ENCODE results near the gene TGM6.

TGM6 gene

DNA sequence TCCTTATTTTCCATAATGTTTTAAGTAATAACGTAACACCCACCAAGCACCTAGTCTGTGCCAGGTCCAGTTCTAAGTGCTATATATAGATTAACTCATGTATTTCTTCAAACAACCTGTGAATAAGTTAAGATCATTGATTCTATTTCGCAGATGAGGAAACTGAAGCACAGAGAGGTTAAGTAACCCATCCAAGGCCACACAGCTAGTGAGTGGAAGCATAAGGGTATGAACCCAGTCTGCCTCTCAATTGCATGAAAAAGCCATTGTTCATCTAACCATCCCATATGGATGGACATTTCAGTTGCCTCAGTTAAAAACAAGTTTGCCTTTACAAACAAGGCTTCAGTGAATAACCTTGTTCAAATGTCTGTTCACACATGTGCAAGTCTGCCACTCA is 20.8 kb downstream of the TGM6 start:
- no peak for TF ChIP-seq FOXM1 (IDR thresholded peaks at IDR 0.05; ENCODE audit: borderline replicate concordance, low read depth)
- TF ChIP-seq EGR1 (IDR thresholded peaks at IDR 0.05): no peak
- TF ChIP-seq, protein P1, sequence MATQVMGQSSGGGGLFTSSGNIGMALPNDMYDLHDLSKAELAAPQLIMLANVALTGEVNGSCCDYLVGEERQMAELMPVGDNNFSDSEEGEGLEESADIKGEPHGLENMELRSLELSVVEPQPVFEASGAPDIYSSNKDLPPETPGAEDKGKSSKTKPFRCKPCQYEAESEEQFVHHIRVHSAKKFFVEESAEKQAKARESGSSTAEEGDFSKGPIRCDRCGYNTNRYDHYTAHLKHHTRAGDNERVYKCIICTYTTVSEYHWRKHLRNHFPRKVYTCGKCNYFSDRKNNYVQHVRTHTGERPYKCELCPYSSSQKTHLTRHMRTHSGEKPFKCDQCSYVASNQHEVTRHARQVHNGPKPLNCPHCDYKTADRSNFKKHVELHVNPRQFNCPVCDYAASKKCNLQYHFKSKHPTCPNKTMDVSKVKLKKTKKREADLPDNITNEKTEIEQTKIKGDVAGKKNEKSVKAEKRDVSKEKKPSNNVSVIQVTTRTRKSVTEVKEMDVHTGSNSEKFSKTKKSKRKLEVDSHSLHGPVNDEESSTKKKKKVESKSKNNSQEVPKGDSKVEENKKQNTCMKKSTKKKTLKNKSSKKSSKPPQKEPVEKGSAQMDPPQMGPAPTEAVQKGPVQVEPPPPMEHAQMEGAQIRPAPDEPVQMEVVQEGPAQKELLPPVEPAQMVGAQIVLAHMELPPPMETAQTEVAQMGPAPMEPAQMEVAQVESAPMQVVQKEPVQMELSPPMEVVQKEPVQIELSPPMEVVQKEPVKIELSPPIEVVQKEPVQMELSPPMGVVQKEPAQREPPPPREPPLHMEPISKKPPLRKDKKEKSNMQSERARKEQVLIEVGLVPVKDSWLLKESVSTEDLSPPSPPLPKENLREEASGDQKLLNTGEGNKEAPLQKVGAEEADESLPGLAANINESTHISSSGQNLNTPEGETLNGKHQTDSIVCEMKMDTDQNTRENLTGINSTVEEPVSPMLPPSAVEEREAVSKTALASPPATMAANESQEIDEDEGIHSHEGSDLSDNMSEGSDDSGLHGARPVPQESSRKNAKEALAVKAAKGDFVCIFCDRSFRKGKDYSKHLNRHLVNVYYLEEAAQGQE (IDR thresholded peaks at IDR 0.05; ENCODE audit: low read depth): no peak
- no peak for TF ChIP-seq EP300 (IDR thresholded peaks at IDR 0.05; ENCODE audit: borderline replicate concordance)
- no peak for TF ChIP-seq NFIC (IDR thresholded peaks at IDR 0.05)
- no peak for TF ChIP-seq TEAD4 (IDR thresholded peaks at IDR 0.05)
- TF ChIP-seq, protein P2, sequence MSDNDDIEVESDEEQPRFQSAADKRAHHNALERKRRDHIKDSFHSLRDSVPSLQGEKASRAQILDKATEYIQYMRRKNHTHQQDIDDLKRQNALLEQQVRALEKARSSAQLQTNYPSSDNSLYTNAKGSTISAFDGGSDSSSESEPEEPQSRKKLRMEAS (IDR thresholded peaks at IDR 0.05): no peak
- no peak for TF ChIP-seq CREB1 (IDR thresholded peaks at IDR 0.05; ENCODE audit: low read depth)
- TF ChIP-seq, protein P3, sequence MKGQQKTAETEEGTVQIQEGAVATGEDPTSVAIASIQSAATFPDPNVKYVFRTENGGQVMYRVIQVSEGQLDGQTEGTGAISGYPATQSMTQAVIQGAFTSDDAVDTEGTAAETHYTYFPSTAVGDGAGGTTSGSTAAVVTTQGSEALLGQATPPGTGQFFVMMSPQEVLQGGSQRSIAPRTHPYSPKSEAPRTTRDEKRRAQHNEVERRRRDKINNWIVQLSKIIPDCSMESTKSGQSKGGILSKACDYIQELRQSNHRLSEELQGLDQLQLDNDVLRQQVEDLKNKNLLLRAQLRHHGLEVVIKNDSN (IDR thresholded peaks at IDR 0.05): no peak
- no peak for TF ChIP-seq RAD21 (IDR thresholded peaks at IDR 0.05; ENCODE audit: low read depth)
- no peak for TF ChIP-seq CEBPB (IDR thresholded peaks at IDR 0.05)
- TF ChIP-seq TAF1 (IDR thresholded peaks at IDR 0.05; ENCODE audit: low read depth): no peak
- TF ChIP-seq TCF12 (IDR thresholded peaks at IDR 0.05; ENCODE audit: low read depth): no peak
- no peak for TF ChIP-seq YY1 (IDR thresholded peaks at IDR 0.05; ENCODE audit: low read depth)
- TF ChIP-seq ZBTB7A (IDR thresholded peaks at IDR 0.05; ENCODE audit: low read depth): no peak

DNA sequence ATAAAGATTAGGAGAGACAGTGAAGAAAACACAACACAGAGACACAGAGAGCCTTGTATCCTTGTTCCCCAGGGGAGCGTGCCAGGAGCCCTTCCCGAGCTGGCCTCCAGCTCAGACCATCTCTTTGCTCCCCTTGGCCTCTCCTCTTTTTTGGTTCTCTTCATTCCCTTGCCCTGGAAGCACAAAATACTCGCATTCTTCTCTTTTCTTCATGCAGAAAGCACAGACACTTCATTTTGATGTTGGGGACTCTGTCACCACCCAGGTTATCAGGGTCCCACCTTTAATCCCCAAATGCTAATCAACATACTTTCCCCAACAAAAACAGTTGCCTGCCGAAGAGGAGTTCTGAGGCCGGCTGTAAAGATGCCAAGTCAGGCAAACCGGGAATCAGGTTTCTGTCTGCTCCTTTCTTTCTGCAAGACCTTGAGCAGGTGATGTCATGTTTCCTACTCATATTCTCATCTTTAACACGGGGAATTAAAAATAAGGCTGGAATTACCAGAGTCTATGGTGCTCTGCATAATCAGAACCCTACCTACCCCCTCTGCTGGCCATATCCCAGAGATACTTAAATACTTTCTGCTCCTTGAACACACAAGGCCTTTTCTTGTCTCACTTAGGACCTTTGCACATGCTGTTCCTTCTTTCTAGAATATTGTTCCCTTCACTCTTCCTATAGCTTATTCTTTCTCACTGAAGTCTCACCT is 21.7 kb downstream of the TGM6 start:
- TF ChIP-seq RAD21 (IDR thresholded peaks at IDR 0.05; ENCODE audit: low read depth): peak; percentile 44
- TF ChIP-seq TEAD4 (IDR thresholded peaks at IDR 0.05): no peak

DNA sequence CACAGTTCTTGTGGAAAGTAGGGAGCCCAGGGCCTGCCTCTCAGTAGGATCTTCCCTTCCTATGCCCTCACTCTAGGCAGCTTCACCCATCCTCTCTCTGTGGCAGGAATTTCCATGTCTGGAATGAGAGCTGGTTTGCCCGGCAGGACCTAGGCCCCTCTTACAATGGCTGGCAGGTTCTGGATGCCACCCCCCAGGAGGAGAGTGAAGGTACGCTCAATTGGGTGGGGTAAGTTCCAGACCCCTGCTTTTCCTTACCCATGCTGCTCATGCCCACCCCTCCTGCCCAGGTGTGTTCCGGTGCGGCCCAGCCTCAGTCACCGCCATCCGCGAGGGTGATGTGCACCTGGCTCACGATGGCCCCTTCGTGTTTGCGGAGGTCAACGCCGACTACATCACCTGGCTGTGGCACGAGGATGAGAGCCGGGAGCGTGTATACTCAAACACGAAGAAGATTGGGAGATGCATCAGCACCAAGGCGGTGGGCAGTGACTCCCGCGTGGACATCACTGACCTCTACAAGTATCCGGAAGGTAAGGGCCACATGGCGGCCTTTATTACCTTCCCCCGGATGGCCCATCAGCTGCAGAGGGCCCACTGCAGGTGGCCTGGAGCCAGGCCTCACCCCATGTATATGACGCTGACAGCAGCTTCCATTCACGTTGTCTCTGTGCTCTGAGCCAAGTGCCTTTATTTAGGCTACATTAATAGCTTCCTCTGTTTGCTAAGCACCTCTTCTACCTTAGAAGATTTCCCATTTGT is 22.8 kb downstream of the TGM6 start:
- TF ChIP-seq TAF1 (IDR thresholded peaks at IDR 0.05; ENCODE audit: low read depth) (no peak), YY1 (IDR thresholded peaks at IDR 0.05; ENCODE audit: low read depth) (no peak), NFIC (IDR thresholded peaks at IDR 0.05) (no peak), EP300 (IDR thresholded peaks at IDR 0.05; ENCODE audit: borderline replicate concordance) (no peak), FOXM1 (IDR thresholded peaks at IDR 0.05; ENCODE audit: borderline replicate concordance, low read depth) (no peak)

DNA sequence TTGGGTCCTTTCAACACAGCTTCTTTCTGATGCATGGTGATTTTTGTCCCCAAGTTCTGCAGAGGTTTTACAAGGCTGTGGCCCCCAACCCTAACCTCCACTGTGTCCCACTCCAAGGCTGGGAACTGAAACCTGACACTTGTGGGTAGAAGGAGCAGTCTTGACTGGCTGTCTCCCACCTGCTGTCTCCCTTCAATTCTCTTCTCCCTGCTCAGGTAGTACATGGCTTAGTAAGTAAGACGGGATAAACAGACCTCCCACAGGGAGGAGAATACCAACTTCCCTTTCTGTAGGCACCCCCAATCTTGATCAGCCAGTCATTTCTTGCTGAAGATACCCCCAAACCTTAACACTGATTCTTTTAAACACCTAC is 25.0 kb downstream of the TGM6 start:
- TF ChIP-seq TEAD4 (IDR thresholded peaks at IDR 0.05): no peak
- TF ChIP-seq ZBTB7A (IDR thresholded peaks at IDR 0.05; ENCODE audit: low read depth): no peak
- TF ChIP-seq YY1 (IDR thresholded peaks at IDR 0.05; ENCODE audit: low read depth): no peak
- TF ChIP-seq CEBPB (IDR thresholded peaks at IDR 0.05): no peak
- TF ChIP-seq TAF1 (IDR thresholded peaks at IDR 0.05; ENCODE audit: low read depth): no peak
- no peak for TF ChIP-seq RAD21 (IDR thresholded peaks at IDR 0.05; ENCODE audit: low read depth)
- no peak for TF ChIP-seq EP300 (IDR thresholded peaks at IDR 0.05; ENCODE audit: borderline replicate concordance)
- no peak for TF ChIP-seq CREB1 (IDR thresholded peaks at IDR 0.05; ENCODE audit: low read depth)

DNA sequence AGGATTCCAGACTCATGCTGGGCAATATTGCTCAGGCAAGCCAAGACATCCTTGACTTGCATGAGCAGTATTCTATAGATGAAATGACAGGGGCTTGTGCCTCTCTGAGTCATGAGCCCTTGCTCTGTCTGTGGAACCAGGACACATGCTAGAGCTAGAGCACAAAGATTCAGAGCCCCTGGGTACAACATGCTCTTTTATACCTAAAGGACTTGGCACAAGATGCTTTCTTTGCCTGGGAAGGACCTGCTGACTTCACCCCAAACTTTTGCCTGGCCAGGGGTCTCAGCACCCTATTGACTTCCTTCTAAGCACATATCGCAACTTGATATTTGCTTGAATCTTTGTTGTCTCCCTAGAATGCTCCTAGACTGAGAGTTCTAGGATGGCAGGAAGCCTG is 27.4 kb downstream of the TGM6 start:
- no peak for TF ChIP-seq EP300 (IDR thresholded peaks at IDR 0.05; ENCODE audit: borderline replicate concordance)
- TF ChIP-seq, protein P1 (IDR thresholded peaks at IDR 0.05; ENCODE audit: low read depth): no peak

DNA sequence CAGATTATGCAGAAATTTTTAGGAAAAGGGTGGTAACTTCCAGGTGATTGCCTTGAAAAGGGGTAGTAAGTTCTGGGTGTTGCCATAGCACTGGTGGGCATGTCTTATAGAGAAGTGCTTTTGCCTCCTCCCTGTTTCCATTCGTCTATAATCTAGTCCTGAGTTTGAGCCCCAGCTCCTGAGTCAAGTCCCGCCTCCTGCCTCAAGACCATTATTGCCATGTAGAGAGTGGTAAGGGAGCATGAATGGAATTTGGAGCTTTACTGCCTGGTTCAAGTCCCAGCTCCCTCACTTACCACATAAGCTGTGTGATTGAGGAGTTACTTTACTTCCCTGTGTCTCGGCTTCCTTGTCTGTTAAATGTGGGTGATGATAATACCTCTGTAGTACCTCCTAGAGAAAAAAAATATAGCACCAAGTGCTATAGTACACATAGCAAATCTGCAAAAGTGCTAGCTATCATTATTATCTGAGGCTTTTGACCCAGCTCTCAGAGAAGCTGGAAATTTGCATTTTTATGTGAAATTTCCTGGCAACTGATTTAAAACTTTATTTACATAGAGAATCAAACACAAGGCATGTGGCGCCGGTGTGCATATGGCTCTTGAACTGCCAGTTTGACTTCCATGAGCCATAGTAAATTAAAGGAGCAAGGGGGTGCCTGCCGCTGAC is 36.0 kb downstream of the TGM6 start:
- no peak for TF ChIP-seq TAF1 (IDR thresholded peaks at IDR 0.05; ENCODE audit: low read depth)
- no peak for TF ChIP-seq CREB1 (IDR thresholded peaks at IDR 0.05; ENCODE audit: low read depth)
- TF ChIP-seq YY1 (IDR thresholded peaks at IDR 0.05; ENCODE audit: low read depth): no peak
- TF ChIP-seq, protein P2 (IDR thresholded peaks at IDR 0.05): no peak
- no peak for TF ChIP-seq TCF12 (IDR thresholded peaks at IDR 0.05; ENCODE audit: low read depth)
- TF ChIP-seq, protein P1 (IDR thresholded peaks at IDR 0.05; ENCODE audit: low read depth): no peak
- TF ChIP-seq NFIC (IDR thresholded peaks at IDR 0.05): no peak
- TF ChIP-seq EGR1 (IDR thresholded peaks at IDR 0.05): no peak
- no peak for TF ChIP-seq FOXM1 (IDR thresholded peaks at IDR 0.05; ENCODE audit: borderline replicate concordance, low read depth)
- no peak for TF ChIP-seq RAD21 (IDR thresholded peaks at IDR 0.05; ENCODE audit: low read depth)
- TF ChIP-seq ZBTB7A (IDR thresholded peaks at IDR 0.05; ENCODE audit: low read depth): no peak
- TF ChIP-seq TEAD4 (IDR thresholded peaks at IDR 0.05): no peak
- no peak for TF ChIP-seq EP300 (IDR thresholded peaks at IDR 0.05; ENCODE audit: borderline replicate concordance)
- TF ChIP-seq, protein P3 (IDR thresholded peaks at IDR 0.05): no peak
- TF ChIP-seq CEBPB (IDR thresholded peaks at IDR 0.05): no peak
